Measurements from ENCODE around the gene PDZD2.

DNA sequence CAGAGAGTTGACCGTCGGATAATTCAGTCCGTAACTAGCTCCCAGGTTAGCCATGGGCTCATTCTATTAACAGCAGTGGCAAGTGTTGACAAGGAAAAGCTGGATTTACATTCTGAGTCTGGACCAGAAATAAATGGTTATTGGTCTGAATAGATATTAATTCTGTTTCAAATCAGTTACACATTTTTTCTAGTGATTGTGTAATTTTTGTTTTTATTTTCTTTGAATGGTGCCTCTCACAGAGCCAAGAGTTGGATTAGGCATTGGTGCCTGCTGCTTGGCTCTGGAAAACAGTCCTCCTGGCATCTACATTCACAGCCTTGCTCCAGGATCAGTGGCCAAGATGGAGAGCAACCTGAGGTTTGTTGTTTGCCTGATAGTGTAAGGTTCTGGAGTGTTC is 420.1 kb downstream of the PDZD2 start:
- TF ChIP-seq, protein P1, sequence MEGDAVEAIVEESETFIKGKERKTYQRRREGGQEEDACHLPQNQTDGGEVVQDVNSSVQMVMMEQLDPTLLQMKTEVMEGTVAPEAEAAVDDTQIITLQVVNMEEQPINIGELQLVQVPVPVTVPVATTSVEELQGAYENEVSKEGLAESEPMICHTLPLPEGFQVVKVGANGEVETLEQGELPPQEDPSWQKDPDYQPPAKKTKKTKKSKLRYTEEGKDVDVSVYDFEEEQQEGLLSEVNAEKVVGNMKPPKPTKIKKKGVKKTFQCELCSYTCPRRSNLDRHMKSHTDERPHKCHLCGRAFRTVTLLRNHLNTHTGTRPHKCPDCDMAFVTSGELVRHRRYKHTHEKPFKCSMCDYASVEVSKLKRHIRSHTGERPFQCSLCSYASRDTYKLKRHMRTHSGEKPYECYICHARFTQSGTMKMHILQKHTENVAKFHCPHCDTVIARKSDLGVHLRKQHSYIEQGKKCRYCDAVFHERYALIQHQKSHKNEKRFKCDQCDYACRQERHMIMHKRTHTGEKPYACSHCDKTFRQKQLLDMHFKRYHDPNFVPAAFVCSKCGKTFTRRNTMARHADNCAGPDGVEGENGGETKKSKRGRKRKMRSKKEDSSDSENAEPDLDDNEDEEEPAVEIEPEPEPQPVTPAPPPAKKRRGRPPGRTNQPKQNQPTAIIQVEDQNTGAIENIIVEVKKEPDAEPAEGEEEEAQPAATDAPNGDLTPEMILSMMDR (IDR thresholded peaks at IDR 0.05) = no peak
- TF ChIP-seq POLR2A (IDR thresholded peaks at IDR 0.05) = no peak

Data from vagina (tissue), 2 donors.